K562 (cell line): ENCODE results near the gene RHBDF2. TPM values are rescaled to one million over a fixed set of nuclear protein-coding genes. Genes with fewer than 3 reads are reported as not detected.

Source experiments
- CGGBP1 ChIP-seq: fragments of 250-450 bp; sonication (Bioruptor Pico); IDR thresholded peaks from 2 replicates; pipeline ENCODE4 v1.9.0; 2021; ENCODE audit warnings: mild to moderate bottlenecking
- FOXA3 ChIP-seq, 2 experiments: fragments of 450-650 bp in 1 of 2; sonication (generic) in 1 of 2; formaldehyde crosslinking; IDR thresholded peaks in 1 of 2; conservative IDR thresholded peaks in 1 of 2; 2 replicates each; pipeline versions ENCODE4 v1.4.0 to v1.8.0; 2020 to 2022; ENCODE audit warnings: mild to moderate bottlenecking in 2 of 2, missing genetic modification reagents in 1 of 2
- FOXM1 ChIP-seq, 2 experiments: fragments of 450-650 bp in 1 of 2; sonication (generic) in 1 of 2; formaldehyde crosslinking in 1 of 2; IDR thresholded peaks; 2 replicates each; pipeline versions ENCODE4 v1.6.1 to v1.9.0; 2017 to 2022; ENCODE audit warnings: low read depth in 2 of 2, mild to moderate bottlenecking in 2 of 2, missing genetic modification reagents in 1 of 2, moderate library complexity in 1 of 2
- HNRNPLL ChIP-seq: fragments of 200-400 bp; formaldehyde crosslinking; IDR thresholded peaks from 2 replicates; pipeline ENCODE4 v1.6.1; 2017; ENCODE audit warnings: low read length, low read depth, mild to moderate bottlenecking; ENCODE audit not compliant: poor library complexity, severe bottlenecking
- IRF2 ChIP-seq: sonication (generic); formaldehyde crosslinking; IDR thresholded peaks from 2 replicates; pipeline ENCODE4 v1.8.1; 2022; ENCODE audit warnings: mild to moderate bottlenecking, missing genetic modification reagents
- IRF9 ChIP-seq: fragments of 450-650 bp; IDR thresholded peaks from 2 replicates; pipeline ENCODE4 v1.6.1; 2016; ENCODE audit warnings: missing biosample characterization, missing genetic modification characterization
- PHF20 ChIP-seq: fragments of 450-650 bp; IDR thresholded peaks from 2 replicates; pipeline ENCODE4 v1.6.1; 2018; ENCODE audit not compliant: partially characterized antibody
- PURB ChIP-seq: sonication (generic); formaldehyde crosslinking; IDR thresholded peaks from 2 replicates; pipeline ENCODE4 v1.9.0; 2021; ENCODE audit warnings: low read depth, mild to moderate bottlenecking, missing genetic modification reagents
- RERE ChIP-seq: sonication (generic); formaldehyde crosslinking; IDR thresholded peaks from 2 replicates; pipeline ENCODE4 v1.8.0; 2023; ENCODE audit warnings: missing genetic modification reagents, mild to moderate bottlenecking, borderline replicate concordance
- RNF2 ChIP-seq: sonication (generic); IDR thresholded peaks from 2 replicates; pipeline ENCODE4 v1.6.1; 2016
- SMC3 ChIP-seq: conservative IDR thresholded peaks from 2 replicates; pipeline ENCODE4 v1.6.1; 2011; ENCODE audit warnings: low read depth, low read length, improper control_type of control experiment; ENCODE audit not compliant: insufficient read depth
- ZNF232 ChIP-seq: sonication (generic); formaldehyde crosslinking; IDR thresholded peaks from 2 replicates; pipeline ENCODE4 v1.8.0; 2022; ENCODE audit warnings: mild to moderate bottlenecking, missing genetic modification reagents
- polyA plus RNA-seq, 8 experiments: library from polyadenylated mRNA; depleted of rRNA in 4 of 8; stranded (reverse) in 5 of 8; unstranded in 3 of 8; fragments of >200 nt; fragmentation: Nextera tagmentation in 2 of 8; fragmentation: Illumina TruSeq in 1 of 8; extraction: Ambion mirVana in 2 of 8; extraction: Trizol in 1 of 8; gene quantifications; 2 replicates each; pipeline versions ENCODE4 v1.2.1 to v1.2.3, GENCODE V29; 2011 to 2014; ENCODE audit warnings: inconsistent platforms in 1 of 8, missing spikeins in 1 of 8
- total RNA-seq, 7 experiments: library from RNA; depleted of rRNA in 6 of 7; stranded (reverse); fragments of >200 nt in 6 of 7; fragmentation: Illumina TruSeq in 2 of 7; extraction: Trizol in 2 of 7; gene quantifications; 2 replicates each; pipeline versions ENCODE4 v1.2.1 to v1.2.3, GENCODE V29; 2011 to 2021; ENCODE audit warnings: low replicate concordance in 1 of 7

Gene RHBDF2
- total and polyA plus RNA-seq, 9 of the 15 experiments (the other 6 are each of a cell fraction or from before 2014, with no cell fraction given): 0.04 to 2.8 (median 1.1) TPM

GRCh38 chr17:76540381-76541300 is 39.4 kb upstream of the RHBDF2 start (continued):
- no peak for TF ChIP-seq IRF9
- 0 out of 4 replicates have a peak, but pooled peaks of 1 of the 2 experiments have one; percentile 37 for TF ChIP-seq FOXA3 (CRISPR knock-in tag; conservative IDR thresholded peaks at IDR 0.05 in 1 of 2, IDR thresholded peaks at IDR 0.05 in 1 of 2)
- no peak for TF ChIP-seq HNRNPLL
- no peak for TF ChIP-seq PHF20
- TF ChIP-seq CGGBP1: no peak
- no peak for TF ChIP-seq PURB
- TF ChIP-seq RNF2: peak; percentile 41; the same call in 1 of the 2 replicates
- TF ChIP-seq SMC3: 0 out of 2 replicates have a peak, but pooled peaks have one; percentile 6
- TF ChIP-seq ZNF232 (CRISPR knock-in tag): no peak
- TF ChIP-seq RERE: no peak
- TF ChIP-seq FOXM1 (IDR thresholded peaks at IDR 0.05; ENCODE audit: low read depth): peak; percentile 75
- no peak for TF ChIP-seq FOXM1 (CRISPR knock-in tag; IDR thresholded peaks at IDR 0.05; ENCODE audit: low read depth)
- no peak for TF ChIP-seq IRF2 (CRISPR knock-in tag)
